Endothelial cell of umbilical vein (primary cell): Measurements from ENCODE around the gene ROCK2.

ENCODE experiments used
- CTCF ChIP-seq, 2 donors: IDR thresholded peaks; 1 replicate in 1 of 2; 2 replicates in 1 of 2; pipeline ENCODE4 v1.5.1; 2011; ENCODE audit warnings: low read length in 2 of 2, mild to moderate bottlenecking in 2 of 2, moderate library complexity in 2 of 2, control low read depth in 1 of 2, inconsistent platforms in 1 of 2, low read depth in 1 of 2; ENCODE audit not compliant: insufficient read depth in 1 of 2; ENCODE audit errors: extremely low read depth in 1 of 2
- EZH2 ChIP-seq: IDR thresholded peaks from 2 replicates; pipeline ENCODE4 v1.6.1; 2012; ENCODE audit warnings: borderline replicate concordance, low read depth, mild to moderate bottlenecking, moderate library complexity, low read length, inconsistent platforms; ENCODE audit not compliant: severe bottlenecking
- POLR2A ChIP-seq: IDR thresholded peaks from 2 replicates; pipeline ENCODE4 v1.6.1; 2012; ENCODE audit warnings: low read depth, mild to moderate bottlenecking, control low read depth, low read length

GRCh38 chr2:11142987-11143386 lies 201.4 kb downstream of the ROCK2 start:
- no peak for TF ChIP-seq CTCF (IDR thresholded peaks at IDR 0.05; ENCODE audit: extremely low read depth in 1 of 2, insufficient read depth in 1 of 2, low read depth in 1 of 2, low read length in 2 of 2)
- TF ChIP-seq POLR2A, result no peak
- no peak for TF ChIP-seq EZH2
